HepG2 (cell line): Measurements from ENCODE around the gene MTHFD2L.

ENCODE experiments used
- FOSL1 ChIP-seq: sonication (generic); formaldehyde crosslinking; IDR thresholded peaks from 2 replicates; pipeline ENCODE4 v1.9.0; 2021; ENCODE audit warnings: missing genetic modification reagents, borderline replicate concordance
- HMG20A ChIP-seq: IDR thresholded peaks from 2 replicates; pipeline ENCODE4 v1.6.1; 2016; ENCODE audit warnings: borderline replicate concordance
- POLR2A ChIP-seq, 2 experiments: IDR thresholded peaks; 2 replicates each; pipeline ENCODE4 v1.6.1; 2011; ENCODE audit warnings: low read depth in 2 of 2, low read length in 2 of 2, mild to moderate bottlenecking in 1 of 2, moderate library complexity in 1 of 2; ENCODE audit not compliant: insufficient read depth in 1 of 2
- ZNF749 ChIP-seq: sonication (generic); formaldehyde crosslinking; IDR thresholded peaks from 2 replicates; pipeline ENCODE4 v1.8.0; 2022; ENCODE audit warnings: mild to moderate bottlenecking, missing genetic modification reagents, moderate library complexity, borderline replicate concordance
- TF ChIP-seq, protein P1 (sequence below): sonication (generic); formaldehyde crosslinking; IDR thresholded peaks from 2 replicates; pipeline ENCODE4 v1.4.0; 2020; ENCODE audit warnings: missing genetic modification reagents

DNA sequence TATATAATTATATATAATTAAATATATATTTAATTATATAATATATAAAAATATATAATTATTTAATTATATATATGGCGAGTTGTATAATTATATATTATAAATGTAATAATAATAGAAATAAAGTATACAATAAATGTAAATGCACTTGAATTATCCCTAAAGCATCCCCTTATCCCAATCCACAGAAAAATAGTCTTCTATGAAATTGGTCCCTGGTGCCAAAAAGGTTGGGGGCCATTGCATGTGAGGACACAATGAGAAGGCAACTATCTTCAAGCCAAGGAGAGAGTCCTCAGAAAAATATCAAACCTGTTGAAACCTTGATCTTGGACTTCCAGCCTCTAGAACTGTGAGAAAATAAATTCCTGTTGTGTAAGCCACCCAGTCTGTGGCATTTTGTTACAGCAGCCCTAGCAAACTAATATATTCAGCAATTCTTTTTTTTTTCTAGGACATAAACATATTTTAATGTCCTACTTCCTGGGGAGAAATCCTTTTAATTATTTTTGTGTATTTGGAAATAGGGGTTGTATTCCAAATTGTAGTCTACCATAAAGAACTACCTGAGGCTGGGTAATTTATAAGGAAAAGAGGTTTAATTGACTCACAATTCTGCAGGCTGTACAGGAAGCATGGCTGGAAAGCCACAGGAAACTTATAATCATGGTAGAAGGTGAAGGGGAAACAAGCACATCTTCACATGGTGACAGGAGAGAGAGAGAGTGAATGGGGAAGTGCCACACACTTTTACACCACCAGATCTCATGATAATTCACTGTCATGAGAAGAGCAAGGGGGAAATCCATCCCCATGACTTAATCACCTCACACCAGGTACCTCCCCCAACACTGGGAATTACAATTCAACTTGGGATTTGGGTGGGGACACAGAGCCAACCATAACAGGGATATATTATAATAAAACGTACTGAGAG lies 36.0 kb upstream of the MTHFD2L start:
- TF ChIP-seq HMG20A (CRISPR knock-in tag) (no peak), FOSL1 (no peak), ZNF749 (CRISPR knock-in tag) (no peak), POLR2A (IDR thresholded peaks at IDR 0.05; ENCODE audit: insufficient read depth in 1 of 2, low read depth in 2 of 2, low read length in 2 of 2) (no peak)
- TF ChIP-seq, protein P1, sequence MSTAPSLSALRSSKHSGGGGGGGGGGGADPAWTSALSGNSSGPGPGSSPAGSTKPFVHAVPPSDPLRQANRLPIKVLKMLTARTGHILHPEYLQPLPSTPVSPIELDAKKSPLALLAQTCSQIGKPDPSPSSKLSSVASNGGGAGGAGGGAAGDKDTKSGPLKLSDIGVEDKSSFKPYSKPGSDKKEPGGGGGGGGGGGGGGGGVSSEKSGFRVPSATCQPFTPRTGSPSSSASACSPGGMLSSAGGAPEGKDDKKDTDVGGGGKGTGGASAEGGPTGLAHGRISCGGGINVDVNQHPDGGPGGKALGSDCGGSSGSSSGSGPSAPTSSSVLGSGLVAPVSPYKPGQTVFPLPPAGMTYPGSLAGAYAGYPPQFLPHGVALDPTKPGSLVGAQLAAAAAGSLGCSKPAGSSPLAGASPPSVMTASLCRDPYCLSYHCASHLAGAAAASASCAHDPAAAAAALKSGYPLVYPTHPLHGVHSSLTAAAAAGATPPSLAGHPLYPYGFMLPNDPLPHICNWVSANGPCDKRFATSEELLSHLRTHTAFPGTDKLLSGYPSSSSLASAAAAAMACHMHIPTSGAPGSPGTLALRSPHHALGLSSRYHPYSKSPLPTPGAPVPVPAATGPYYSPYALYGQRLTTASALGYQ = no peak
